ENCODE measurements around the gene ST3GAL5.

The ST3GAL5 gene

GRCh38 chr2:85790032-85790431, 98.8 kb downstream of the ST3GAL5 start:
- Mint-ChIP-seq H3K27ac (no peak overlapping the region), H3K36me3 (no peaks in the 10 kb centered on the region), H3K27me3 (peaks cover 15% of the 10 kb centered on the region), H3K4me1 (peaks cover 2% of the 10 kb centered on the region), H3K9me3 (no peaks in the 10 kb centered on the region), H3K4me3 (no peak overlapping the region)
- no peak for DNase-seq (ENCODE audit: low spot score in 2 of 2)
- ATAC-seq (ENCODE audit: low read depth) = no peak

GRCh38 chr2:85789271-85789670, 99.5 kb downstream of the ST3GAL5 start:
- Mint-ChIP-seq H3K9me3 (no peaks in the 10 kb centered on the region), H3K4me3 (no peak overlapping the region), H3K4me1 (peaks cover 2% of the 10 kb centered on the region), H3K27ac (no peak overlapping the region), H3K36me3 (no peaks in the 10 kb centered on the region), H3K27me3 (peaks cover 15% of the 10 kb centered on the region)
- DNase-seq (ENCODE audit: low spot score in 2 of 2) = no peak
- no peak for ATAC-seq (ENCODE audit: low read depth)

GRCh38 chr2:85788603-85789002, 100.2 kb downstream of the ST3GAL5 start:
- no peak overlapping the region for H3K4me3 Mint-ChIP-seq
- no peaks in the 10 kb centered on the region for H3K36me3 Mint-ChIP-seq
- DNase-seq (ENCODE audit: low spot score in 2 of 2) = no peak
- no peak for ATAC-seq (ENCODE audit: low read depth)
- peaks cover 12% of the 10 kb centered on the region for H3K27me3 Mint-ChIP-seq
- no peak overlapping the region for H3K27ac Mint-ChIP-seq
- H3K4me1 Mint-ChIP-seq = peaks cover 2% of the 10 kb centered on the region
- H3K9me3 Mint-ChIP-seq = no peaks in the 10 kb centered on the region

DNA sequence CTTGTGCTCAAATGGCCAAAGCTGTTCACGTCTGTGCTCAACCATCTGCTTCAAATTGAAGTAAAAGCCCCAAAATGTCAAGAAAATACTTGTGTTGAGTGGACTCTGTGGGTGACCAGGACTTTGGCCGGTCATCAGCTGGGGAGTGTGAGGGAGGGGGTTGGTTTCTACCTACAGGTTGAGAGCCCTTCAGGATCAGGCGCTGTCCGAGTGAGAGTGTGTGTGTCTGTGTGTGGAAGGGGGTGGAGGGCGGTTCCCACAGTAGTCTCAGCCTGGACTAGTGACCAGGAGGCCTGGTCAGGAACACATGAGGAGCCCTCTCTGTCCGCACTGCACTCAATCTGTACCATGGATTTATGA, 100.8 kb downstream of the ST3GAL5 start:
- no peaks in the 10 kb centered on the region for H3K9me3 Mint-ChIP-seq
- H3K4me1 Mint-ChIP-seq = peaks cover 2% of the 10 kb centered on the region
- DNase-seq (ENCODE audit: low spot score in 2 of 2) (no peak), ATAC-seq (ENCODE audit: low read depth) (no peak)
- H3K27me3 Mint-ChIP-seq = peaks cover 12% of the 10 kb centered on the region
- H3K4me3 Mint-ChIP-seq = no peak overlapping the region
- no peaks in the 10 kb centered on the region for H3K36me3 Mint-ChIP-seq
- H3K27ac Mint-ChIP-seq = no peak overlapping the region

GRCh38 chr2:85787282-85787980, 101.4 kb downstream of the ST3GAL5 start:
- Mint-ChIP-seq H3K36me3 (no peaks in the 10 kb centered on the region), H3K27me3 (peaks cover 8% of the 10 kb centered on the region), H3K27ac (no peak overlapping the region), H3K4me1 (peaks cover 2% of the 10 kb centered on the region), H3K9me3 (no peaks in the 10 kb centered on the region), H3K4me3 (no peak overlapping the region)
- DNase-seq (ENCODE audit: low spot score in 2 of 2) (no peak), ATAC-seq (ENCODE audit: low read depth) (no peak)

Measured in memory B cell (primary cell).